22Rv1 (cell line): Measurements from ENCODE around the gene RBM33.

ENCODE experiments used
- H3K27ac ChIP-seq: fragments of 450-650 bp; 2 replicates; pipeline ENCODE4 v1.5.1; 2017
- CTCF ChIP-seq: fragments of 450-650 bp; IDR thresholded peaks from 2 replicates; pipeline ENCODE4 v1.5.1; 2017; ENCODE audit warnings: mild to moderate bottlenecking
- ZFX ChIP-seq: fragments of 450-650 bp; IDR thresholded peaks from 2 replicates; pipeline ENCODE4 v1.6.1; 2017; ENCODE audit warnings: antibody characterized with exemption, borderline replicate concordance

The RBM33 gene

GRCh38 chr7:155663937-155664336 lies 19.5 kb downstream of the RBM33 start:
- TF ChIP-seq ZFX (no peak), CTCF (no peak)
- H3K27ac ChIP-seq: no peak overlapping the region

GRCh38 chr7:155665079-155665956 lies 20.9 kb downstream of the RBM33 start:
- TF ChIP-seq CTCF (no peak), ZFX (no peak)
- no peak overlapping the region for H3K27ac ChIP-seq

GRCh38 chr7:155665957-155666287 lies 21.5 kb downstream of the RBM33 start:
- TF ChIP-seq CTCF: no peak
- TF ChIP-seq ZFX: no peak
- no peak overlapping the region for H3K27ac ChIP-seq

- H3K27ac ChIP-seq: no peak overlapping the region
These were observed 22.9 kb downstream of the RBM33 start for GRCh38 chr7:155667241-155667829.

GRCh38 chr7:155669717-155670505 lies 25.4 kb downstream of the RBM33 start:
- TF ChIP-seq CTCF (no peak), ZFX (no peak)
- H3K27ac ChIP-seq: no peak overlapping the region

More at GRCh38 chr7:155667241-155667829, 22.9 kb downstream of the RBM33 start:
- TF ChIP-seq ZFX (no peak), CTCF (no peak)

GRCh38 chr7:155670521-155670920 lies 26.1 kb downstream of the RBM33 start:
- H3K27ac ChIP-seq: no peak overlapping the region
- TF ChIP-seq ZFX: no peak
- no peak for TF ChIP-seq CTCF
